HG03108 (cell line): ENCODE results near the gene CIRBP.
"Not testable (repeated sequence)": the region's sequence is repeated elsewhere in the genome, so short reads cannot be mapped to it uniquely, and the experiment has no call there.

Experiments
- ATAC-seq: cut with Tn5 transposase; IDR thresholded peaks from one replicate; pipeline ENCODE4 v1.9.1; 2021; ENCODE audit warnings: moderate library complexity; ENCODE audit not compliant: unreplicated experiment

CIRBP gene

DNA sequence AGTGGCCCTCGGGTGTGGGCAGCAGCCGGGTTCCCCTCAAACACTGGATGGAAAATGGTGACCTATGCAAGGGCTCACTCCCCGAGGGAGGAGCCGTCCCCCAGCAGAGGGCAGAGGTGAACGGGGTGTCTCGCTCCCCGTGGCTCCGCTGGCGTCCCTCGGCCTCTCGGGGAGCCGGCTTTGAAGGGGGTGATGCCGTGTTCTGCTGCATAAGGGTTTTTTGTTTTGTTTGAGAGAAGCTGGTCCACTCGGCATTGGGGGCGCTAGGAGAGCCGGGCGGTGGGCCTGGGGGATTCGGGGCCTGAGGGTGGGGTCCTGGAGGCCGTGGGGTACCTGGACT is 20.5 kb downstream of the CIRBP start:
- no peak for ATAC-seq

DNA sequence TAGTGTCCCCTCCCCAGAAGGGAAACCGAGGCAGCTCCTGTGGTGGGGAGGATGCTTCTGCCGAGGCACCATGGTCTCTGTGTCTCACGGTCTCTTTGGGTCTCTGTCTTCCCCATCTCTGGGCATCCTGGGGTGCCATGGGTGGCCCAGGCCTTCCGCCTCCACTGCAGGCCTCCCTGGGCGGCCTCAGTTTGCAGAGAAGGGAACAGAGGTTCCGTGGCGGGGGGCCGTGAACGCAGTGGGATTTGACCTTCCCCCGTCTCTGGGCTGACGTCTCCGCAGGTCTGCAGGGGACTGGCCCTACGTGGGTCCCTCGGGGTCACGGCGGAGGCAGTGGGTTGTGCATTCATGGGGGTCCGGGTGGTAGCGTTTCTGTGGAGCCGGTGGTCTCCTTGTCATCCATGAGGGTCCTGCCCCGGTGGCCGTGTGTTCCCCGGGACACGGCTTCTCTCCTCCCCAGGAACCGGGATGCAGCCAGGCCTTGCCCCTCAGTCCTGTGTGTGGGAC is 21.1 kb downstream of the CIRBP start:
- ATAC-seq: no peak

DNA sequence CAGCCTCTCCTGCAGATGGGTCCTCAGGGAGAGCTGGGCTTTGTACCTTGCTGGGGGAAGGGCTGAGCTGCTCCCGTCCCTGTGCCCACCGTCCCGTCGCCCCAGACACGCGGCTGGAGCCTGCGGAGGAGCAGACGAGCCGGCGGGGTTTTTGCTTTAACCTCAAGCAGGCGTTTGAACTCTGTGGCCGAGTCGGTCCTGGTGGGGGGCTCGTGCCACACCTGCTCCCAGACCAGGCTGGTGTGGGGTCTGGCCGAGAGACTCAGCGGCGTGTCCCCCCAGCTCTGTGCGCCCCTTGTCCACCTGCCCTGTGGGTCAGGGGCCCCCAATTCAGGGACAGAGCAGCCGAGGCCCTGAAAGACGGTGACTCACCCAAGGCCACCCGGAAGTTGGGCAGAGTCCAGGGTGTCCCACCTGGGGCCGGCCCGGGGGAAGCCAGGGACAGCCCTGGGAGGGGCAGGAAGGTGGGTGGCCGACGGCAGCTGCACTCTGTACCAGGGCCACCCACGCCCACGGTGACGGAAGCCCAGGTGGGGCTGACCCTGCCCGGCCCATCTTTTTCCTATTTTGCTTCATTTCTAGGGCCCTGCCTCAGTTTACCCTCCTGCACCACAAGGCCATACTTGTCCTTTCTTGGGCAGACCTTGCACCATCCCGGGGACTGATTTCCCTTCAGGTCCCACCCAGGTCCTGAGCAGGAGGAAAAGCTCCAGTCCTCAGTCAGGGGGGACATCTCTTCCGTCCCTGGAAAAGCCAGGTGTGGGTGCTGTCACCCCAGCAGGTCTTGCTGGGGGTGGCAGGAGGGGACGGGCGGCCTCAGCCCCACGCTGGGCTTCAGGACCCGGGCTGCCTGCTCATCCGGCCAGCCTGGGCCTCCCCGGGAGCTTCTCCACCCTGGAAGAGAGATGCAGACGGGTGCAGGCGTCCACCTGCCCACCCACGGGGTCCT is 21.8 kb downstream of the CIRBP start:
- ATAC-seq: no peak

DNA sequence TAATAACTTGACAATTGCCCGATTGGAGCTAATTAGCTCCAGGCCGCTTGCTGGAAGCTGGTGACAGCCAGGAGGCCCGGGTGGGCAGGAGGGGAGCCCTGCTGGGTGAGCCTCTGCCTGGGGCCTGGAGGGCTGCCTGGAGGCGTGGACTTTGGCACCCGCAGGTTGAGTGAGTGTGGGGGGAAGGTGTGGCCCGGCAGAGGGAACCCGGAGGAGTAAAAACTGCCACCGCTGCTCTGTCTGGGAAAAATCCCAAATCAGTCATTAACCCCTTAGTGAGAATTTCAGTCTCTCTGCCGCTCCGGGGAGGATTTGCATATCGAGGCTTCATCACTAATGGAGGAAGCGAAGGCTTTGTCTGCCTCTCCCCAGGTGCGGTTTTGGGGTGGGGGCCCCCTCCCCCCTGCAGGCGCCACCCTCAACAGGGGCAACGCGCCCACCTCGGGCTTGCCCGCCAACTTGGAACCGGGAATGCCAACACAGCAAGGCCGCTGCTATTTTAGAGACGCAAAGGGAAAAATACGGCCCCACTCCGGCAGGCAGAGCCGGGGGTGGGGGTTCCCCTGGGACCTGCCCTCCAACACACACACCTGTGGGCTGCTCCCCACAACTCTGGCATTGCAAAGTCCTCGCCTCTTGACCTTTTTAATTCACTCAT is 22.8 kb downstream of the CIRBP start:
- ATAC-seq: no peak

DNA sequence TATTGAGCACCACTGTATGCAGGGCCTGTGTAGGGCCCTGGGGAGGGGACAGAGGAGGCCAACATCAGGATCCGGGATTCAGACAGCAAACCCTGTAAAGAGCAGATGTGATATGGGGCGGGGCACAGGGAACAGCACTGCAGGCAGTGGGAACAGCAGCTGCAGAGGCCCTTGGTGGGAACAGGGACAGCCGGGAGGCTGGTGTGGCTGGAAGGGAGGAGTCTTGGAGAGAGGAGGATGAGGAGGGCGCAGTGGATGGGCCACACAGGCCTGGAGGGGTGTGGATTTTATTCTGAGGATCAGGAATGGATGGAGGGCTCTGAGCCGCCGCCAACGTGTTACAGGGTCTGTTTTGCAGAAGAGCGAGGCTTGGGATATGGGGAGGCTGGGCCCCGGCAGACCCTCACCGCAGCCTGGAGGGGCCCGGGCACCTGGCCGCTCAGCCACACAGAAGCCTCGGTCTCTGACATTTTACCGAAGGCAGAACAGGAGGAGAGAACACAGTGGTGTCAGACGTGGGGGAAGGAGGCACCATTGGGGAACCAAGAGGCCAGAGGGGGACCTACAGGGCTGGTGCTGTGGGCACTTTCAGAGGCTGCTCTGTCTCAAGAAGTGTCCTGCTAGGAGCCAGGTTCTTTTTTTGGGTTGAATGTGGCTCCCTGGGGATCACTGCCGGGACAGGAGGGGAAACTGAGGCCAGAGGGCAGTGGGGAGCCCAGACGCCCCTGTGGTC is 23.5 kb downstream of the CIRBP start:
- ATAC-seq: no peak

DNA sequence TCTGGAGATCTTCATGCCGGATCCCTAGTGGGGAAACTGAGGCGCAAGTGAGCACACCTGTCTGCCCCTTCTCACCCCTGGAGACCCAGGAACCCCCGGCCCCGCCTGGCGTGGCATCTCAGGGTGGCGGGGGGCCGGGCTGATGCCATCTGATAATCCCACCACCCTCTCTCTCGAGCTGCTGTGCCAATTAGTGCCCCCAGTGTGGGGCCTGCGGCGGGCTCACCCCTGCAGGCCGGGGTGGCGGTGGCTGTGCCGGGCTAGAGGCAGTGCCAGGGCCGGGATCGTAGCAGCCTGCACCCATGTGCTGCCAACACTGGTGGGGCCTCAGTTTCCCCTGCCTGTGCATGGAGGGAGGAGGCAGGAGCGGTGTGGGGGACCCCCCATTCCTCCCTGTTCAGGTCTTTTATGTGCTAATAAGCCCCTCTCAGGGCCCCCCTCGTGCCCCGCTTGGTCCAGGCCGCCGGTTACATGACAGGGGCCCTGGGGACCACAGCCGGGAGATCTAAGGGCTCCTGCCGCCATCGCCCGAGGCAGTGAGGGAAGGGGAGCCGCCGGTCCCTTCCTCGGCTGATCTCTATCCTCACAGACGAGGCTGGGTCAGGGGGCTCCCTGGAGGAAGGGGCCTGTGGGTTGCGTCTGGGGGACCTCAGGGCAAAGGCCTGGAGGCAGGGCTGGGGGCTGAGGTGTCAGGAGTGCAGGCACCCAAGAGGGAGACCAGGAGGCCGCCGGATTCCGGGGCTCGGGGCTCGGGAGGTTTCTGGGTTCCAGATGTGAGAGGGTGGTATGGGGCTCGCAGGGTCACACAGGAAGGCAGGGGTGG is 24.9 kb downstream of the CIRBP start:
- ATAC-seq: no peak

DNA sequence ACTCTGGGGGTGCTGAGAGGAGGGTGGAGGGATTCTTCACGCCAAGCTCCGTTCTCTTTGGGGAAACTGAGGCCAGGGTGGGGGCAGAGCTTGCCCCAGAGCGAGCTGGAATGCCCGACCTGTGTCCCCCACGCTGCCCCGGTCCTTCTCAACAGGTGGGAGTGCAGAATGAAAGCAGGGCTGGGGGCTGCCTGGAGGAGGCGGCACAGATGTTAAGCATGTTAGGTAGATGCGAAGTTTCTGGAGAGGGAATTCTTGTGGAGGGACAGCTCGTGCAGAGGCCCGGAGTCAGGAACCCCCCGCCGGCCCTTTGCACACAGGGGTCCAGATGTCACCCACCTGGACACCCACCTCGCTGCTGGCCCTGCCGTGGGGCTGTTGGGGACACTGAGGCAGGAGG is 25.6 kb downstream of the CIRBP start:
- no peak for ATAC-seq

DNA sequence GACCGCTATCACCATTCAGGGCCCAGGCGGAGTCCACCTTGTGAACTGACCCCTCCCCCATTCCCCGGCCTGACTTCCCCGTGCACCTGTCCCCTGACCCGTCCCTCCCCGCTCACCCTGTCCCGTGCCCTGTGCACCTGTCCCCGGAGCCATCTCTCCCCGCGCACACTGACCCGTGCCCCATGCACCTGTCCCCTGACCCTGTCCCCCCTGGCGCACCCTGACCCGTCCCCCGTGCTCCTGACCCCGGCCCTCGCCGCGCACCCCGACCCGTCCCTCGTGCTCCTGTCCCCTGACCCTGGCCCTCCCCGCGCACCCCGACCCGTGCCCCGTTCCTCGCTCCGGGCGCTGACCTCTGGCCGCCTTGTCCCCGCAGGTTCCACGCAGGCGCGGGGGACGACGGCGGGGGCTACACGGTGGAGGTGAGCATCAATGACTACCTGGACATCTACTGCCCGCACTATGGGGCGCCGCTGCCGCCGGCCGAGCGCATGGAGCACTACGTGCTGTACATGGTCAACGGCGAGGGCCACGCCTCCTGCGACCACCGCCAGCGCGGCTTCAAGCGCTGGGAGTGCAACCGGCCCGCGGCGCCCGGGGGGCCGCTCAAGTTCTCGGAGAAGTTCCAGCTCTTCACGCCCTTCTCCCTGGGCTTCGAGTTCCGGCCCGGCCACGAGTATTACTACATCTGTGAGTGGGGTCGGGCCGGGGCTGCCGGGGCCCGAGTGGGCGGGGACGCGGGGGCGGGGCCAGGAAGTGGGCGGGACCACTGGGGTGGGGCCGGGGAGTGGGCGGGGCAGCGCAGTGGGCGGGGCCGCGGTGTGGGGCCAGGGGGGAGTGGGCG is 26.3 kb downstream of the CIRBP start:
- no peak for ATAC-seq

DNA sequence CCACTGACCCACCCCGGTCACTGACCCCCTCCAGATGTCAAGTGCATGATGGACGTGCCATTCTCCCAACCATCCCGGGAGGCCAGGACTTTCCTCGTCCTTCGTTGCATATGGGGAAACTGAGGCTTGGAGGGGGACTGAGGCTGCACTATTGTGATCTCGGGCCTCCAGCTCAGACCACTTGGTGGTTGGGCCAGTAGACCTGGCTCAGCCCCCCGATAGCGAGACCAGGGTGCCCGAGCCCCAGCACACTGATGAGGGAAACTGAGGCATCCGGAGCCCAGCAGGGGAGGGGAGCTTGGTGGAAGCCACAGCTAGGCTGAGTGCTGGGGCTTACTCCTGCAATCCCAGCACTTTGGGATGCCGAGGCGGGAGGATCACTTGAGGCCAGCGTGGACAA is 26.9 kb downstream of the CIRBP start:
- ATAC-seq: no peak

DNA sequence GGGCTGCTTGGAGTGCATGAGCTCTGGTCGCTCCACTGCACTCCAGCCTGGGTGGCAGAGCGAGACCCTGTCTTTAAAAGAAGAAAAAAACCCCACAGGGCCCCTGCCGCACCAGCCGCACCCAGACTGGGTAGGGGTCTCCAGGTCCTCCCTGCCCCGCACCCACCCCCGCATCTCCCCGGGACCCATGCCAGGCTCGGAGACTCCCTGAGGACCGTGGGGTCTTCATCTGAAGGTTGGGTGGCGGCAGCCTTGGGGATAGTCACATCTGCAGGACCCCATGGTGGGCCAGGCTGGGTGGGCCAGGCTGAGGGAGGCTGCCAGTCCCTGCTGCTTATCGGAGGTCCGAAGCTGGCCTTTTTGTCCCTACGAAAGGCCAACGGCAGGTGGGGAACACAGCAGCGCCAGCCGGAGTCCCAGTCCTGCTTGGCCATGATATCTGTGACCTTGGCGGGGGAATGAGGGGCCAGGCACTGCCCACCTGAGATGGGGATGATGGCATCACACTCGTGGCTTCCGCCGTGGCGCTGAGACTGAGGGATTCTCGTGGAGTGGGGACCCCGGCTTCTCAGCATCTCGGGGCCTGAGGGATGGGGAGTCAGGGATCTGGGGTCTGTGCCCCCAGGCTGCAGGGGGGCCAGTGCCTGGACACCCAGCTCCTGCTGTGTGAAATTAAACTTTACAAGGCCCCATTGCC is 27.6 kb downstream of the CIRBP start:
- ATAC-seq: no peak

DNA sequence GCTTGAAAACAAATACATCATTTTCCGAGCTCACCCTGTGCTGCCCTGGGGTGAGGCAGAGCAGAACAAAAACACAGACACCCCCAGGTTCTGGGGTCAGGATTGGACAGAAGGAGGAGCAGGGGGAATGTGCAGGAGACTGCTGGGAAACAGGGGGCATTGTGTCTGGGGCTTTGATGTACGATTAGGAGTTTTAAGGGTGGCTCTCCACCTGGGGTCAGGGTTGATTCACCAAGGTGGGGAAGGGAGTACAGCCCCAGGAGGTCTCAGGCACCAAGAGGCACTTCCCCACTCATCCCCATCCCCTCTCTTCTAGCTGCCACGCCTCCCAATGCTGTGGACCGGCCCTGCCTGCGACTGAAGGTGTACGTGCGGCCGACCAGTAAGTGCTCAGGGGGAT is 29.1 kb downstream of the CIRBP start:
- ATAC-seq: no peak

DNA sequence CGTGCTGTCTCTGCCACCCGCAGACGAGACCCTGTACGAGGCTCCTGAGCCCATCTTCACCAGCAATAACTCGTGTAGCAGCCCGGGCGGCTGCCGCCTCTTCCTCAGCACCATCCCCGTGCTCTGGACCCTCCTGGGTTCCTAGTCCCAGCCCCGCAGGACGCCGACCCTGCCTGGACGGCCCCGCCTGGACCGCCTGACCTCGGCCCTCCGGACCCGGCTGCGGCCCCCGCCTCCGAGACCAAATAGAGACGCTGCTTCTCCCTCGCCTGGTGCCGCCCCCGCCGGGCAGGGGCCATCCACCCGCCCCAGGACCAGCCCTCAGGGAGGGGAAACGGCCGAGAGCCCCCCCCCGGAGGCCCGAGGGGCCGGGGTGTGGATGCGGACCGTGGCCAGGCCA is 30.7 kb downstream of the CIRBP start:
- ATAC-seq: no peak

DNA sequence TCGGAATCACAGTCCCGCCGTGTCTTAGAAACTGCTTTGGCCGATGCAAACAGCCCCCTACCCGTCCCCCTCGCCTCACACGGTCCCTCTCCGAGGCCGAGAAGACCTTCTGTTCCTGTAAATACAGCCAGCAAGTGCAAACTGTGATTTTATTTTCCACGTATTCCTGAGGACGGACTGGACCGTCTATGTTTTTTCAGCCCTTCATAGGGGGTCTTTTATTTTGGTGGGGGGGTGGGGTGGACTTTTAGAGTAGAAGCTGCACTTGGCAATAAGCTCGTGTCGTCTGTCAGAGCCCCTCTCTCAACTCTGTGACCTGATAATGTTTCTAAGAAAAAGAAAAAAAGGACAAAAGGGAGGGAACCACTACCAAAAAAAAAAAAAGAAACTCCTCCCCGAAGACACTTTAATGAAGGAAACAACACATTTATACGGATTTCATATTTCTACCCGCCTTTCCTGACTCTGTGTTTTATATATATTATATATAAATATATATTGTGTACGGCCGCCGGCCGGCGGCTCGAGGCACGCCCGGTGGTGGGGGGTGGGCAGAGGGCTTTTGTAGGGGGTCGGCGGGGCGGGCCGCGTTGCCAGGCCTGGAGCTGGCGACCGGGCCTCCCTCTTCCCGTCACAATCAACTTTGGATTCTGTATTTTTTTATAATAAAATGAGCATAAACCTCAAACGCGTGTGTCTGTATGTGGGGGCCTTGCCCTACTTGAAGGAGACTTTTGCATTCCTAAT is 31.8 kb downstream of the CIRBP start:
- ATAC-seq: no peak

DNA sequence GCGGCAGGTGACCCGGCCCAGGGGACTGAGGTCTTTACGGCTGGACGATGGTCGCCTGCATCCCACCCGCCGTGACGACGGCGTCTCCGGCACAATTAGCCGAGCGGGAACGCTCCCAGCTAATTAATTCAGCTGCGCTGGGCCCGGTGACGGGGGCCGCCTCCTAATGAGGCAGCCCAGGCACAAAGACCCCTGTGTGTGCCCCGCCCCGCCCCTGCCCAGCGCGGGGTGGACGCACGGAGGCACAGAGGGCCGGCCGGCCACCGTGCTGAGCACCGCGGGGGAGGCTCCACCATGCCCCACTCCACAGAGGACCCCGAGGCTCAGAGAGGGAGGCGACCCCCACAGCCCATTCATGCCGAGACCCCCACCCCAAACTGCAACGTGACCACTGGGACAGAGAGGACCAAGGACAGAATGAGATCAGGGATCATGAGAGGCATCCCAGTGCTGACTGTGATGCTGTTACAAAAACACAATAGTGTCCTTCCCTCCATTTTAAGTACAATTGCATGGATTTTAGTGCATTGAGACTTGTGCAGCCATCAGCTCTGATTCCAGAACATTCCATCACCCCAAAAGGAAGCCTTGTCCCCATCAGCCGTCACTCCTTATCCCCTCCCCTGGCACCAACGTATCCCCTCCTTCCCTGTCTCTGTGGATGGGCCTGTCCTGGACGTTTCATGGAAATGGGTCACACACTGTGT is 33.6 kb downstream of the CIRBP start:
- ATAC-seq: no peak

DNA sequence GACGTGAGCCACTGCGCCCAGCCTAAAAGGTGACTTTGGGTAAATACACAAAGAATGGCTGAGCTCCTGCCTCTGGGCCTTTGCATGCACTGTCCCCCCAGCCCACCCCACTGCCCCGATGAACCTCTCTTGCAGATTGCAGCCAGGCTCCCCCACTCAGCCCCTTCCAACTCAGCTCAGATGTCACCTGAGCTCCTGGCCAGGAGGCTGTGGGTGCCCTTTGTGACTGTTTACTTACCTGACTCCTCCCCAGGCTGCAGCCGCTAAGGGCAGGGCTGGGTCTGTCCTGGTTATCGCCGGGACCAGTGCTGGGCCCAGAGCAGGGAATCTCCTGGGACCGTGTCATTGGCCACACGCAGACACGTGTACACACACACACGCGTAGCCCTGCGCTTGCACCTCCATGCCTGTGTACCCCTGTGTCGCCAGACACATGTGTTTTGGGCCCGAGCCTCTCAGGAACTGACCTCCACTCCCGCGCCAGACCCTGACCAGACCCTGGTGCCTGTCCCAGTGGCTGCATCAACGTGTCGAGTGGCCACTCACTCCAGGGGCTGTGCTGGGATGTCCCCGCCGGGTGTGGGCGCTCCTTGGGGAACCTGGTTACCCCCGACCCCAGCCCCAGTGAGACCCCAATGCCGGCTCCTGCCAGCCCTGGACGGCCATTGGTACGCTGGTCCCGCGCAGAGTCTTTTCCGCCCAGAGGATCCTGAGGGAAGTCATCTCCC is 35.2 kb downstream of the CIRBP start:
- ATAC-seq: no peak

DNA sequence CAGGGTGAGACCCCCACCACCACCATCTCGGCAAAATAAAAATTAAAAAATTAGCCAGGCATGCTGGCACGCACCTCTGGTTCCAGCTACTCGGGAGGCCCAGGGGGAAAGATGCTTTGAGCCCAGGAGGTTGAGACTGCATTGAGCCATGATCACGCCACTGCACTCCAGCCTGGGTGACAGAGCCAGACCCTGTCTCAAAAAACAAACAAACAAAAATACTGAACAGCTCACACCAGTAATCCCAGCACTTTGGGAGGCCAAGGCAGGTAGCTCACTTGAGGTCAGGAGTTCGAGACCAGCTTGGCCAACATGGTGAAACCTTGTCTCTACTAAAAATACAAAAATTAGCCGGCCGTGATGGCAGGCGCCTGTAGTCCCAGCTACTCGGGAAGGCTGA is 36.2 kb downstream of the CIRBP start:
- ATAC-seq: not testable (repeated sequence)

DNA sequence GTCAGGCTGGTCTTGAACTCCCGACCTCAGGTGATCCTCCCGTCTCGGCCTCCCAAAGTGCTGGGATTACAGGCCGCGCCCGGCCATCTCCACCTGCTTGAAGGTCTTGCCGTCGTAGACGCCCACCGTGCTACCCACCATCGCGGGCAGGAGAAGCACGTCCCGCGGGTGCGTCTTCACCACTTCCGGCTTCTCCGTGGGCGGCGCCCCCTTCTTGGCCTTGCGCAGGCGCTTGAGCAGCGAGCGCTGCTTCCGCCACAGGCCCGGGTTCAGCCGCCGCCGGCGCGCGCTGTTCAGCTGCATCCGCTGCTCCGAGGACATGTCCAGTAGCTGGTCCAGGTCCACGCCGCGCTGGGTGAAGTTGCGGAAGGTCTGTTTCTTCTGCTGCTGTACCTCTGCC is 38.2 kb downstream of the CIRBP start:
- no peak for ATAC-seq
